ENCODE data around the gene CGB5. TPM values are rescaled to one million over a fixed set of nuclear protein-coding genes. Genes with fewer than 3 reads are reported as not detected.
A peak's percentile ranks its signal among the peaks of the same experiment; 100 is the strongest.
"Not testable (repeated sequence)": the region's sequence is repeated elsewhere in the genome, so short reads cannot be mapped to it uniquely, and the experiment has no call there.

CGB5 gene
- total RNA-seq, 2 donors from 2014 or later = 0.44 TPM; not detected in 1

- H3K4me1 Mint-ChIP-seq = peaks cover 7% of the 10 kb centered on the region
- WGBS, 2 experiments (ENCODE audit: insufficient coverage in 1 of 2, insufficient read length in 1 of 2) = 93% methylated on average over 24 of the region's 29 CpGs; no CpG with 5 or more reads in 1 of the 2 experiments
These were observed 27.4 kb upstream of the CGB5 start for GRCh38 chr19:49016067-49016839.

DNA sequence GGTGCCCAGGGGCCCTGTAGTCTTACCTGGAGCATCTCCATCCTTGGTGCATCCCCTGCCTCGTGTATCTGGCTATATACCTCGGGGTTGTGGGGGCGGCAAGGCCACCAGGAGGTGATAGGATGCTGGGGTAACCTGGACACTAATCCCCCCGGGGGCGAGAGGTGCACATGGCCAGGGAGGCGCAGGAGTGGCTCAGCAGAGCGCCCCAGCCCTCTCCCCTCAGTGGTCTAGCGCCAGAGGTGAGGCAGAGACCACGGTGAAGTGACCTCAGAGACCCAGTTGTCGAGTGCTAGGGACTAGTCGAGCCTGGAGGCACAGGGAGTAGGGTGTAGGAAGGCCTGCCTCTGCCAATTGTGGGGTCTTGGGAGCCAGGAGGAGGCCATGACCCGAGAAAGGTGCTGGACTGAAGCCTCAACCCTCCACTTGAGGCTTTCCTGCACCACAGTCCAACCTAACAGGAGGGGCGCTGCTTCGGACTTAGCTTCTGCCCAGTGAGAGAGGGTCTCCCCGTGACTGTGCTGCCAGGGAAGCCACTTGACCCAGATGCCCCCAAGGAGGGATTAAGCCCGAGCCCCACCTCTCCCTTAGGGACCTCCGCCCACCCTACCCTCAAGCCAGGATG is 26.5 kb upstream of the CGB5 start, which contains the start of gene LHB:
Gene LHB (minus strand): TSS at position 51 of the 625 bp plus-strand sequence. CDS start 10 bp downstream, at position 41.
- Mint-ChIP-seq H3K4me1 (peaks cover 7% of the 10 kb centered on the region), H3K36me3 (ENCODE audit: low read depth) (peaks cover 29% of the 10 kb centered on the region), H3K9me3 (no peaks in the 10 kb centered on the region), H3K27ac (no peak within 1 kb of the TSS), H3K27me3 (ENCODE audit: insufficient read depth) (peaks cover 41% of the 10 kb centered on the region), H3K4me3 (peak within 1 kb of the TSS; percentile 46)
- Histone ChIP-seq H3K27me3 (ENCODE audit: control insufficient read depth, insufficient read depth, low read length, poor library complexity, severe bottlenecking) (peaks cover 12% of the 10 kb centered on the region), H3K4me1 (ENCODE audit: control insufficient read depth, insufficient read depth, low read length) (no peaks in the 10 kb centered on the region), H3K9ac (ENCODE audit: extremely low read depth, low read length, poor library complexity, severe bottlenecking) (no peak within 1 kb of the TSS), H3K9me3 (ENCODE audit: control insufficient read depth, low read length) (no peaks in the 10 kb centered on the region), H3K27ac (ENCODE audit: low read depth, low read length) (no peak within 1 kb of the TSS), H3K4me3 (ENCODE audit: low read length) (peak within 1 kb of the TSS; percentile 69), H3K36me3 (ENCODE audit: control insufficient read depth, insufficient read depth, low read length) (peaks cover 6% of the 10 kb centered on the region)
- WGBS, 2 experiments (ENCODE audit: insufficient coverage in 1 of 2, insufficient read length in 1 of 2) = 78 to 89% methylated on average over 11 to 17 of the region's 17 CpGs
- TF ChIP-seq CTCF (conservative IDR thresholded peaks at IDR 0.05) = no peak
- no peak for DNase-seq

More at GRCh38 chr19:49016067-49016839, 27.4 kb upstream of the CGB5 start:
- Mint-ChIP-seq H3K4me3 (no peak overlapping the region), H3K9me3 (no peaks in the 10 kb centered on the region), H3K27ac (no peak overlapping the region), H3K36me3 (ENCODE audit: low read depth) (peaks cover 31% of the 10 kb centered on the region), H3K27me3 (ENCODE audit: insufficient read depth) (peaks cover 33% of the 10 kb centered on the region)
- Histone ChIP-seq H3K36me3 (ENCODE audit: control insufficient read depth, insufficient read depth, low read length) (peaks cover 10% of the 10 kb centered on the region), H3K4me3 (ENCODE audit: low read length) (no peak overlapping the region), H3K27me3 (ENCODE audit: control insufficient read depth, insufficient read depth, low read length, poor library complexity, severe bottlenecking) (peaks cover 12% of the 10 kb centered on the region), H3K27ac (ENCODE audit: low read depth, low read length) (no peak overlapping the region), H3K4me1 (ENCODE audit: control insufficient read depth, insufficient read depth, low read length) (no peaks in the 10 kb centered on the region), H3K9me3 (ENCODE audit: control insufficient read depth, low read length) (no peaks in the 10 kb centered on the region), H3K9ac (ENCODE audit: extremely low read depth, low read length, poor library complexity, severe bottlenecking) (no peak overlapping the region)
- no peak for TF ChIP-seq CTCF (conservative IDR thresholded peaks at IDR 0.05)
- DNase-seq = no peak

DNA sequence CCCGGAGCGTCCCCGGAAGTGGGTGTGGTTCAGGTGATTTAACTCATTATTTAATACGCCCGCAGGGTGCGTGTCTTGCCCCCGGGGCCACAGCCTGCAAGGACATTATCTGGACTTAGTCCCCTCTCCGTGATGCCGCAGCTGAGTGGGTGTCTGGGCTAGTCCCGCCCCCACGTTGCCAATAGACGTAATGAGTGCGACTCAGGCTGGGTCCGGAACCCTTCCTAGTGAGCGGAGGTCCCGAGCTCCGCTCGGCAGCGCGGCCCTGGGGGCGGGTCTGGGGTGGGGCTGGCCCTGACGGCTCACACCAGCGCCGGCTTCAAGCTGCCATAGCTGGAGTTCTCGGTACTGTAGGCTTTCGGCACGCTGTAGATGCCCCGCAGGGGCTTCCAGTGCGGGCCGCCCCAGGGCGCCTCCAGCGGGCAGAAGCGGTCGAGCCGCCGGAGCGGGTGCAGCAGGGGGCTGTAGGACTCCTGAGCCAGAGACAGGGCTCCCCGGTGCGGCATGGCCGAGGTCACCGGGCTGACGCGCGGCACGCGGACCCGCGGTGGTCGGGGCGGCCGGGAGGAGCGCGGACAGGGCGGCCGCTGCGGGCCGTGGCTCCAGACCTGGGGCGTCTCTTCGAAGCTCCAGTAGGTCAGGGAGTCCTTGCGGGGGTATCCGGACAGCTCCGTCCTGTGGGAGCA is 25.8 kb upstream of the CGB5 start:
- Mint-ChIP-seq H3K9me3 (no peaks in the 10 kb centered on the region), H3K27ac (no peak overlapping the region), H3K27me3 (ENCODE audit: insufficient read depth) (peaks cover 45% of the 10 kb centered on the region), H3K4me3 (peak overlapping the region; percentile 46), H3K36me3 (ENCODE audit: low read depth) (peaks cover 25% of the 10 kb centered on the region), H3K4me1 (peaks cover 7% of the 10 kb centered on the region)
- no peaks in the 10 kb centered on the region for H3K4me1 ChIP-seq (ENCODE audit: control insufficient read depth, insufficient read depth, low read length)
- peaks cover 6% of the 10 kb centered on the region for H3K36me3 ChIP-seq (ENCODE audit: control insufficient read depth, insufficient read depth, low read length)
- H3K9ac ChIP-seq (ENCODE audit: extremely low read depth, low read length, poor library complexity, severe bottlenecking) = no peak overlapping the region
- H3K27ac ChIP-seq (ENCODE audit: low read depth, low read length) = no peak overlapping the region
- 6% methylated on average over 35 to 62 of the region's 62 CpGs for WGBS, 2 experiments (ENCODE audit: insufficient coverage in 1 of 2, insufficient read length in 1 of 2)
- DNase-seq = peak; percentile 87
- TF ChIP-seq CTCF (conservative IDR thresholded peaks at IDR 0.05) = peak; percentile 62
- peak overlapping the region; percentile 69 for H3K4me3 ChIP-seq (ENCODE audit: low read length)
- peaks cover 12% of the 10 kb centered on the region for H3K27me3 ChIP-seq (ENCODE audit: control insufficient read depth, insufficient read depth, low read length, poor library complexity, severe bottlenecking)
- H3K9me3 ChIP-seq (ENCODE audit: control insufficient read depth, low read length) = no peaks in the 10 kb centered on the region

GRCh38 chr19:49018388-49019241 is 25.0 kb upstream of the CGB5 start:
- H3K9ac ChIP-seq (ENCODE audit: extremely low read depth, low read length, poor library complexity, severe bottlenecking); H3K27ac ChIP-seq (ENCODE audit: low read depth, low read length); H3K4me1 Mint-ChIP-seq; H3K27ac Mint-ChIP-seq; H3K9me3 ChIP-seq (ENCODE audit: control insufficient read depth, low read length); H3K36me3 ChIP-seq (ENCODE audit: control insufficient read depth, insufficient read depth, low read length); H3K4me1 ChIP-seq (ENCODE audit: control insufficient read depth, insufficient read depth, low read length); H3K9me3 Mint-ChIP-seq: not testable (repeated sequence)
- WGBS, 2 experiments (ENCODE audit: insufficient coverage in 1 of 2, insufficient read length in 1 of 2) = 50 to 64% methylated on average over 23 to 49 of the region's 50 CpGs
- Histone ChIP-seq H3K4me3 (ENCODE audit: low read length) (peak overlapping the region; percentile 69), H3K27me3 (ENCODE audit: control insufficient read depth, insufficient read depth, low read length, poor library complexity, severe bottlenecking) (peaks cover 12% of the 10 kb centered on the region)
- H3K27me3 Mint-ChIP-seq (ENCODE audit: insufficient read depth) = peaks cover 45% of the 10 kb centered on the region
- DNase-seq = peak; percentile 57
- H3K36me3 Mint-ChIP-seq (ENCODE audit: low read depth) = peaks cover 21% of the 10 kb centered on the region
- peak overlapping the region; percentile 46 for H3K4me3 Mint-ChIP-seq
